NCI-H345 (cell line): ENCODE data around the gene DUSP12.
"Not testable (repeated sequence)": the region's sequence is repeated elsewhere in the genome, so short reads cannot be mapped to it uniquely, and the experiment has no call there.

Experiments
- DNase-seq: peaks from one replicate; lab custom pipeline; 2025; lab: John Stamatoyannopoulos, UW

Gene DUSP12

DNA sequence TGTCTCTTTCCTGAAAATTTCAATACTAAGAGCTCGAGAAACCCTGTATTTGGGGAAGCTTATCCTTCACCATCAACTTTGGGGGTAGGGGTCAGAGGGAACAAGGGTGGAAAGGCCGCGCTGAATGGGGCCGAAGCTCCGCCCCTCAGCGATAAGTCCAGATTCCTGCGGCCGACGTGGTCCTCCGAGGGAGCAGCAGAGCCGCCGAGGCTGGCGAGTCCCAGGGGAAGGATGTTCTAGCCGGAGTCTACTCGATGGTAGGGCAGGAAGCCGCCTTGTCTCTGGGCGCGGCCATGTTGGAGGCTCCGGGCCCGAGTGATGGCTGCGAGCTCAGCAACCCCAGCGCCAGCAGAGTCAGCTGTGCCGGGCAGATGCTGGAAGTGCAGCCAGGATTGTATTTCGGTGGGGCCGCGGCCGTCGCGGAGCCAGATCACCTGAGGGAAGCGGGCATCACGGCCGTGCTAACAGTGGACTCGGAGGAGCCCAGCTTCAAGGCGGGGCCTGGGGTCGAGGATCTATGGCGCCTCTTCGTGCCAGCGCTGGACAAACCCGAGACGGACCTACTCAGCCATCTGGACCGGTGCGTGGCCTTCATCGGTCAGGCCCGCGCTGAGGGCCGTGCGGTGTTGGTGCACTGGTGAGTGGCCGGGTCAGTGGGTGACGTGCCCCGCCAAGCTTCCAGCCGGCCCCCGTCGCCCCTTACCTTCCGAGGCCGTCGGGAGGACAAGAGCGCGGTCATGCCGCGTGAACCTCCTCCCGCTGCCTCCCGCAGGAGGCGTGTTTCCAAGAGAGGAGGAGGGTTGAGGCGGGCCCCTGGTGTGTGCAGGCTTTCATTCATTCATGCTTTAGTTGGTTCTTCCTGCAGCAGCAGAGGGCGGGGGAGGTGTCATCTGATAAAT, at the start of gene DUSP12:
Gene DUSP12 (plus strand): TSS at position 278 of the 899 bp plus-strand sequence. CDS start 16 bp downstream, at position 294.
- peak; percentile 95 for DNase-seq

DNA sequence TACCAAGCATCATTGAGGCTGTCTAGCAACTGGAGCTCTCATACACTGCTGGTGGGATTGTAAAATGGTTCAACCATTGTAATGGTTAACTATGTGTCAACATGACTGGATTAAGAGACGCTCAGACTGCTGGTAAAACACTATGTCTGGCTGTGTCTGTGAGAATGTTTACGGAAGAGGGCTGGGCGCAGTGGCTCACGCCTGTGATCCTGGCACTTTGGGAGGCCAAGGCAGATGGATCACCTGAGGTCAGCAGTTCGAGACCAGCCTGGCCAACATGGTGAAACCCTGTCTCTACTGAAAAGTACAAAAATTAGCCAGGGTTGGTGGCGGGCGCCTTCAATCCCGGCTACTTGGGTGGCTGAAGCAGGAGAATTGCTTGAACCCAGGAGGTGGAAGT, 47.3 kb upstream of the DUSP12 start:
- no peak for DNase-seq

- DNase-seq: no peak
These were observed 44.0 kb upstream of the DUSP12 start for GRCh38 chr1:161705537-161705936.

DNA sequence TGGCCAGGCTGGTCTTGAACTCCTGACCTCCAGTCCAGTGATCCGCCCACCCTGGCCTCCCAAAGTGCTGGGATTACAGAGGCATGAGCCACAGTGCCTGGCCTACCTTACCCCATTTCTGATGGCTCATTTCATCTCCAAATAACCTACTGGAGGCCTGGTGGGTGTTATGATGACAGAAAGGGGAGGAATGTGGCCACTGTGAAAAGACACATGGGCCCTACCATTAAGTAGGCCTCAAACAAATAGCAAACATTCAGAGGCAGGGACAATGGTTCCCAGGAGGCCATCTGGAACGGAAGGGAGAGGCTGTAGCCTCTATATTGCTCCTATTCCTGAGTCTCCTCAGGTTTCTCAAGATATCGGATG, 43.5 kb upstream of the DUSP12 start:
- no peak for DNase-seq

DNA sequence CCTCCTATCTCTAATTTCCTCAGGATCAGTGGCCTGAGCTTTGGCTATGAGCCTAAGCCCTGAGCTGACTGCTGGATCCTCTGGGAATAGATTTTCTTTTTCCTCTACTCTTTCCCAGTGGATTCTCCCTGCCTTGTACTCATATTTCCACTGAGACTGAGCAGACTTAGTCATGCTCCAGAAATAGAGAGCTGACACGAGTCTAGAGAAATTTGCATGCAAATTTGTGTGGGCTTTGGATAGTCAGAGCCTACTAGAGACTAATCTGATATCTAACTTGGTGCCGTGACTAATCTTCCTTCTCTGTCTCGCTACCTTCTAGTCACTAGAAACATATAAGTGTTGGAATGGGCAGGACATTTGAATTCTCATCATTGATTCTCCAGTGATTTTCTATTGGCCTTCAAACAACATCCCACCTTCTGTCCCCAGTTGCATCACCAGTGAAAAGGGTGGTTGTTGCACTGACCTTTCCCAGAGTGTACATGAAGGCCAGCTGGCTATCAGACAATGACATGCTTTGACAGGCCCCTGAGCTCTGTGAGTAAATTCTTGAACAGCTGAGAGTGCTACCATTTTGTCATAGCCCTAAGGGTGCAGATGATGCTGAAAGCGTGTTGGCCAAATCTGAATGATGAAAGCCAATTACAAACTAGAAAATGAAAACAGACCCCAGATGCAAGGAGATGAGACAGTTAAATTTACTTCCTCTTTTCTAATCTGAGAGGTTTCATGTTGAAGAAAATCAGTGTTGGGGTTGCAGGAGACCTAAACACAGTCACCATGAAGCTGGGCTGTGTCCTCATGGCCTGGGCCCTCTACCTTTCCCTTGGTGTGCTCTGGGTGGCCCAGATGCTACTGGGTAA, 42.9 kb upstream of the DUSP12 start, which contains the start of gene FCRLA:
Gene FCRLA (plus strand): TSS at position 748 of the 866 bp plus-strand sequence. CDS start 36 bp downstream, at position 784.
- no peak for DNase-seq

- no peak for DNase-seq
These were observed 42.1 kb upstream of the DUSP12 start for GRCh38 chr1:161707503-161707902.

- no peak for DNase-seq
These were observed 40.2 kb upstream of the DUSP12 start for GRCh38 chr1:161709373-161709772.

- DNase-seq: no peak
These were observed 39.0 kb upstream of the DUSP12 start for GRCh38 chr1:161710560-161710959.

DNA sequence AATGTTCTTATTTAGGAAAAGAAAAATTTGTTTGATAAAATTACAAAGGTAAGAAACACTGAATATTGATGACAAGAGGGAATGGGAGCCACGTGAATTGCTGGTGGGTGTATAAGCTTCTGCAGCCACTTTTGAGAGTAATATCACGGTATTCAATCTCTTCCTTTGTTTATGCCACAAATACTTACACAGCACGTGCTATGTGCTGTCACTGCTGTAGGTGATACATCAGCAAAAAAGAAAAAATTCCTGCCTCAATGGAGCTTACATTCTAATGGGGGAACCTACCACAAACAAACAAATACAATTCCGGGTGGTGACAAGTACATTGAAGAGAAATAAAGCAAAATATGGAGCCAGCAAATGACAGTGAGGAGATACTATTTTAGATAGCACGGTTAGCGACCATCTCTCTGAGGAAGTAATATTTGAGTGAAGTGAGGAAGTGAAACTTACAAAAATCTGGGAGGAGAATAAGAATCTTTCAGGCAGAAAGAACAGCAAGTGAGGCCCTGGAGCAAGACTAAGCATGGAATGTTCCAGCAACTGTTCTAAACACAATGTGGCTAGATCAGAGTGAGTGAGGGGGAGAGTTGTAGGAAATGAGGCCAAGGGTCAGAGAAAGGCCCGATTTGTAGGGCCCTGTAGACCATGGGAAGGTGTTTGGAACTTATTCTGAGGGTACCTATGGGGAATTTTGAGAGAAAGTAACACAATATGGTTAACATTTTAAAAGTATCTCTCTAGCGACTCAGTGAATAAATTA, 30.8 kb upstream of the DUSP12 start:
- DNase-seq: no peak

DNA sequence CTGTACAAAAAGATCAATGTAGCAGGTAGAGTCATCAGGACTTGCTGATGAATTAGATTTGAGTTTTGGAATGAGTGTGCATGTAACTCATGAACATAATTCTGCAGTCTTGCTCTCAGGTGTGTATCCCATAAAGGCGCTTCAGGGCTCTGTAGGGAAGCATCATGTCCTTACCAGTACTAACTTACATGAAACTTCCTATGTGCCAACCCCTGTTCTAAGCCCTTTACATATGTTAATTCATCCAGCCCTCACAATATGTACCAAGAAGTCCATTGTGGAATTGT, 30.3 kb upstream of the DUSP12 start:
- no peak for DNase-seq

DNA sequence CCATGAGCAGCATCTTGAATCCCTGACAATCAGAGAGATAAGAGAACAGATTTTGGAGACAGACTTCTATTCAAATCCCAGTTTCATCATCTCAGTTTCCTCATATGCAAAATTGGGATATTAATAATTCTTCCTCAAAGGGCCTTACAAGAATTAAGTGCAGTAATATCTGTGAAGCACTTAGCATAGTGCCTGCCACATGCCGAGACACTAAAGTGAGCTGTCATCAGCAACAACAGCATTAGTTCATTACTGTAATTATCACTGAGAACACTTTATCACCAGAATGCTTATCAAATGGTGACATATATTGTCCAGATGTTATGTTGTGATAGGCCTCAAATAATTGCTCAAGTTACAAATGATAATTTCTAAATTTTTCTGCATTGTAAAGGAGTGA, 29.2 kb upstream of the DUSP12 start:
- DNase-seq: no peak

- DNase-seq: no peak
These were observed 28.4 kb upstream of the DUSP12 start, which contains the start of gene FCRLB for GRCh38 chr1:161720956-161721737. FCRLB (plus strand) TSS chr1:161721544; CDS start chr1:161722673, 1,129 bp downstream.

DNA sequence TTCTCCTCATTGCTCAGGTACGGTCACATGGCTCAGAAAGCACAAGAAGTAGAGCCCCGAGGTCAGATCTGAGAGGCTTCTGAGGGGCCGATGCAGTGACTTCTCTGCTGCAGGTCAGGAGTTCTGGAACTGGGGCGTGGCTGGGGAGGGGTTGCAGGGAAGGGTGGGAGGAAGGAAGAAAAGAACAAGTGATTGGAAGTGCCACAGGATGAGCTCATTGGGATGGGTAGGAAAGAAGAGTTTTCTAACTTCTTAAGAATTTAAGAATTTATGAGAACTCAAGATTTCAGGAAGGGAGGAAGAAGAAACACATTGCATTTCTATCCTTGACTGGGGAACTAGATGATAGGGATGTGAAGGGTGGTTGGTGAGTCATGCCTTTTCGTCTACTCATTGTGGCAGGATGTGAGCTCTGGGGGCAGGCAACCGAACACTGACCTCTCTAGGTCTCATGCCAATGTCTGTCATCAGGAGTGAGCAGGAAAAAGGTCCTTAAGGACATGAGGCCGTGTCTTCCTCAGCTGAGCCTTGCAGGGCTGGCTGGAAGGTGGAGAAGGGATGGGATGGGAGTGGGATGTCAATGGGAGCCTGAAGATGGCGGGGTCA, 27.7 kb upstream of the DUSP12 start:
- no peak for DNase-seq

- DNase-seq: no peak
These were observed 27.2 kb upstream of the DUSP12 start for GRCh38 chr1:161722406-161722805.

DNA sequence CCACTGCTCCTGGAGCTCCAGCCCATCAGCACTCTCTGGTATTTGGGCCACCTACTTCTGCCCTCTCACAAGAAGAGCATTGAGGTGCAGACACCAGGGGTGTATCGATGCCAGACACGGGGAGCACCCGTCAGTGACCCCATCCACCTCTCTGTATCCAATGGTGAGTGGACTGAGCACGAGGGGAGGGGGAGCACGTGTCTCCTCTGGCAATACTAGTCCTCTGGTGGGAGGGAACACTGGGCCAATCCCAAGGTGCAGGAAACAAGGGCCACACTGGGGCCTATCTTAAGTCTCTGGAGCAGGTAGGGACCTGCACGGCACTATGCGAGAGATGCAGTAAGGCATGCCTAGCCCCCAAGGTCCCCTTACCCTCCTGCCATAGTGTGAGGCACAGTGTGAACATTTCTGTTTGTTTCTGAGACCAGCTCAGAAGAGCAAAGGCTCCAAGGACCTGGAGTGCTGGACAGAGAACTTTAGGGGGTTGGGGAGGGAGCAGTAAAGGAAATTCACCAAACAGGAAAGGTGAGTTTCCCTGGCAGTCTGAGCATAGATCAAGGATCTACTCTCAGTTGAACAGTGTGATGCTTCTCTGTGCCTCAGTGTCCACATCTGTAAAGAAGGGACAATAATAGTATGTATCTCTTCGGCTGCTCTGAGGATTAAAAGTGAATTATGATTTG, 26.0 kb upstream of the DUSP12 start:
- no peak for DNase-seq

DNA sequence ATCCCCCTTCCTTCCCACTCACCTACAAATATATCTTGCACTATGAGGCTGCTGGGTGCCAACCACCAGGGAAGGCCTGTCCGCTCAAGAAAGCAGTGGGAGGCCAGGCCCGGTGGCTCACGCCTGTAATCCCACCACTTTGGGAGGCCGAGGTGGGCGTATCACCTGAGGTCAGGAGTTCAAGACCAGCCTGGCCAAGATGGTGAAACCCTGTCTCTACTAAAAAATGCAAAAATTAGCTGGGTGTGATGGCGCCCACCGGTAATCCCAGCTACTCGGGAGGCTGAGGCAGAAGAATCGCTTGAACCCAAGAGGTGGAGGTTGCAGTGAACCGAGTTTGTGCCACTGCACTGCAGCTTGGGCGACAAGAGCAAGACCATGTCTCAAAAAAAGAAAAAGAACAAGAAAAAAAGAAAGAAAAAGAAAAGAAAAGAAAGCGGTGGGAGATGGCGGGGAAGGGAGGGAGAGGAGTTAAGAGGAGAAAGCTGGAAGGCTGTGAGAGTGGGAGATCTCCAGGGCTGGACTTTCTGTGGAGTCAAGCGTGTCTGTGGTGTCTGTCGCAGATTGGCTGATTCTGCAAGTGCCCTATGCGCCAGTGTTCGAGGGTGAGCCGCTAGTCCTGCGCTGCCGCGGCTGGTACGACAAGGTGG, 24.2 kb upstream of the DUSP12 start:
- DNase-seq: not testable (repeated sequence)

GRCh38 chr1:161725908-161726472, 23.6 kb upstream of the DUSP12 start:
- peak; percentile 8 for DNase-seq

- DNase-seq: peak; percentile 36
These were observed 22.9 kb upstream of the DUSP12 start for GRCh38 chr1:161726473-161727255.
